HG03558 (cell line): Measurements from ENCODE around the gene NBEA.

Experiments
- ATAC-seq: cut with Tn5 transposase; IDR thresholded peaks from one replicate; pipeline ENCODE4 v1.9.1; 2021; ENCODE audit warnings: moderate number of reproducible peaks; ENCODE audit not compliant: unreplicated experiment; ENCODE audit errors: extremely low read depth

NBEA gene

GRCh38 chr13:35481777-35482176 is 539.7 kb downstream of the NBEA start:
- ATAC-seq = no peak

GRCh38 chr13:35482527-35482926 is 540.5 kb downstream of the NBEA start:
- no peak for ATAC-seq

- no peak for ATAC-seq
Observed at GRCh38 chr13:35483761-35484160, 541.7 kb downstream of the NBEA start.

GRCh38 chr13:35484384-35484783 is 542.3 kb downstream of the NBEA start:
- ATAC-seq = no peak

- no peak for ATAC-seq
Observed at GRCh38 chr13:35485424-35485823, 543.4 kb downstream of the NBEA start.

- ATAC-seq = no peak
Observed at GRCh38 chr13:35489050-35489449, 547.0 kb downstream of the NBEA start.

- no peak for ATAC-seq
Observed at GRCh38 chr13:35496006-35496405, 553.9 kb downstream of the NBEA start.

GRCh38 chr13:35496761-35497386 is 554.8 kb downstream of the NBEA start:
- no peak for ATAC-seq

- ATAC-seq = no peak
Observed at GRCh38 chr13:35498231-35498630, 556.2 kb downstream of the NBEA start.

GRCh38 chr13:35499196-35499662 is 557.2 kb downstream of the NBEA start:
- ATAC-seq = no peak

GRCh38 chr13:35499676-35500075 is 557.6 kb downstream of the NBEA start:
- no peak for ATAC-seq

GRCh38 chr13:35500144-35500543 is 558.1 kb downstream of the NBEA start:
- no peak for ATAC-seq

GRCh38 chr13:35501661-35502235 is 559.7 kb downstream of the NBEA start:
- no peak for ATAC-seq

GRCh38 chr13:35502456-35502855 is 560.4 kb downstream of the NBEA start:
- no peak for ATAC-seq

GRCh38 chr13:35512271-35512920 is 570.3 kb downstream of the NBEA start:
- ATAC-seq = no peak

GRCh38 chr13:35514061-35514477 is 572.0 kb downstream of the NBEA start:
- ATAC-seq = no peak

GRCh38 chr13:35514801-35515502 is 572.9 kb downstream of the NBEA start:
- ATAC-seq = no peak

GRCh38 chr13:35518337-35518946 is 576.4 kb downstream of the NBEA start:
- ATAC-seq = no peak

GRCh38 chr13:35524171-35524570 is 582.1 kb downstream of the NBEA start:
- ATAC-seq = no peak

GRCh38 chr13:35526577-35526976 is 584.5 kb downstream of the NBEA start:
- no peak for ATAC-seq

- no peak for ATAC-seq
Observed at GRCh38 chr13:35527451-35527850, 585.4 kb downstream of the NBEA start.
